Gastroesophageal sphincter (tissue), 4 donors: ENCODE data around the gene HOXB4. TPM values are rescaled to one million over a fixed set of nuclear protein-coding genes. Genes with fewer than 3 reads are reported as not detected.
A peak's percentile ranks its signal among the peaks of the same experiment; 100 is the strongest.

Experiments
- ATAC-seq: fragments of 150-250 bp; one replicate; pipeline ENCODE4 v1.9.1; 2016; ENCODE audit warnings: mild to moderate bottlenecking, moderate library complexity
- H3K27ac ChIP-seq, 4 donors: fragments of 200-600 bp; sonication (generic) in 3 of 4; 1 replicate in 3 of 4; 2 replicates in 1 of 4; pipeline ENCODE4 v1.5.1; 2016 to 2019
- H3K27me3 ChIP-seq: fragments of 200-600 bp; sonication (generic); one replicate; pipeline ENCODE4 v1.5.1; 2019
- H3K36me3 ChIP-seq, 2 donors: fragments of 200-600 bp; sonication (generic); one replicate each; pipeline ENCODE4 v1.5.1; 2019; ENCODE audit warnings: control low read depth in 1 of 2
- H3K4me1 ChIP-seq, 3 donors: fragments of 200-600 bp; sonication (generic); 1 replicate in 2 of 3; 2 replicates in 1 of 3; pipeline ENCODE4 v1.5.1; 2016 to 2019; ENCODE audit warnings: control low read depth in 2 of 3
- H3K4me3 ChIP-seq, 2 donors: fragments of 200-600 bp; sonication (generic); one replicate each; pipeline ENCODE4 v1.5.1; 2019; ENCODE audit warnings: mild to moderate bottlenecking in 1 of 2, moderate library complexity in 1 of 2
- H3K9me3 ChIP-seq, 3 donors: fragments of 200-600 bp; sonication (generic); one replicate each; pipeline ENCODE4 v1.5.1; 2017 to 2019; ENCODE audit warnings: control low read depth in 2 of 3
- CTCF ChIP-seq, 4 experiments: fragments of 200-600 bp in 2 of 4; fragments of 450-650 bp in 2 of 4; sonication (generic) in 1 of 4; IDR thresholded peaks; one replicate each; pipeline ENCODE4 v1.5.1; 2017 to 2019; ENCODE audit warnings: antibody characterized with exemption in 4 of 4, mild to moderate bottlenecking in 2 of 4, moderate library complexity in 2 of 4
- EP300 ChIP-seq: sonication (generic); formaldehyde crosslinking; IDR thresholded peaks from one replicate; pipeline ENCODE4 v1.6.1; 2017; ENCODE audit warnings: antibody characterized with exemption, mild to moderate bottlenecking
- POLR2A ChIP-seq, 2 donors: fragments of 450-650 bp; IDR thresholded peaks; one replicate each; pipeline ENCODE4 v1.6.1; 2017; ENCODE audit warnings: antibody characterized with exemption in 2 of 2, mild to moderate bottlenecking in 2 of 2, moderate library complexity in 1 of 2
- POLR2AphosphoS5 ChIP-seq: sonication (generic); formaldehyde crosslinking; IDR thresholded peaks from one replicate; pipeline ENCODE4 v1.6.1; 2017; ENCODE audit warnings: antibody characterized with exemption
- WGBS, 2 donors: methylation state at CpG; one replicate each; pipeline ENCODE4 v1.1.5; 2018; ENCODE audit warnings: low coverage in 1 of 2; 5-methylcytosine and 5-hydroxymethylcytosine counted together
- total RNA-seq, 4 donors: library from RNA; depleted of rRNA; stranded (reverse); fragments of >200 nt; gene quantifications; one replicate each; pipeline ENCODE4 v1.1.0, GENCODE V29; 2016

Gene HOXB4
- total RNA-seq, 4 donors from 2014 or later: 3.0 to 12.9 (median 6.9) TPM

DNA sequence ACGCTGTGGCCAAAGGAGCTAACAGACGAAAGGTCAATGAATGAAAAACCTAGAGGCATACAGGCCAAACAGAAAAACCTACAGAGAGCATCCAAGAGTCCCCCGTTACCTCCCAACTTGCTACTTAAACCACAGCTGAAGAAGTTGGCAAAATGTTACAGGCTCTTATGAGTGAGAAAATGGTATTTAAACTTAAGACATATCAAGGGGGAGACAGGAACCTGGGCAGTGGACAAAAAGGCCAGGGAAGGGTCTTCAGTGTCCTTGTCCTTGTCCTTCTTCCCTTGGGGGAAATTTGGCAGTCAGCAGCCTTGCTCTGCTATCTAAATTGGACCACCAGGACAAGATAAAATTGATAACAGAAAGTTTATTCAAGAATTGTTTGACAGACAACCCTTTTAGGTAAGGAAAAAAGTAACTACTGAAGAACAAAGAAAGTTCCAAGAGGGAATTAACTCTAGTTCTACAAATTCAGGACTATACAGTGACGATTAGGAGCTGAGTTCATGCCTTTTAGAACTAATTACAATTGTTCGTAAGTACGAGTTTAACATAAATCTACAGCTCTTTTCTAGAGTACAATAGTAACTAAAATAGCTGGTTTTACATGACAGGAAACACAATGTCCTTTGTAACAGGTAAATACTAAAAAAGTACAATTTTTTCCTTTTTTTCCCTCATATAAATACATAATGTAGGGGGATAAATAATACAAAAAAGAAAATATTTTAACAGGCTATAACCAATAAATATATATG lies 29.4 kb downstream of the HOXB4 start:
- peak overlapping the region in 1 of 2 donors; percentile 38 for H3K4me3 ChIP-seq
- no peaks in the 10 kb centered on the region for H3K27me3 ChIP-seq
- no peaks in the 10 kb centered on the region for H3K9me3 ChIP-seq
- TF ChIP-seq EP300 (no peak), CTCF (IDR thresholded peaks at IDR 0.05) (peak in 2 of 4 experiments; percentile 15 to 21)
- H3K36me3 ChIP-seq: peaks cover 0 to 25% of the 10 kb centered on the region in 2 donors
- ATAC-seq: no peak
- 32 to 34% methylated on average over 4 to 6 of the region's 6 CpGs for WGBS, 2 donors
- peaks cover 11 to 92% (median 41%) of the 10 kb centered on the region in 3 donors for H3K4me1 ChIP-seq
- H3K27ac ChIP-seq: peak overlapping the region; percentile 90 to 98 (median 96)

- Histone ChIP-seq H3K27me3 (no peaks in the 10 kb centered on the region), H3K4me1 (peaks cover 11 to 85% (median 41%) of the 10 kb centered on the region in 3 donors), H3K36me3 (peaks cover 0 to 30% of the 10 kb centered on the region in 2 donors), H3K9me3 (no peaks in the 10 kb centered on the region), H3K27ac (peak overlapping the region; percentile 90 to 98 (median 96)), H3K4me3 (peak overlapping the region; percentile 31 to 38)
- ATAC-seq: no peak
- no peak for TF ChIP-seq POLR2AphosphoS5
- no peak for TF ChIP-seq CTCF (IDR thresholded peaks at IDR 0.05)
- no peak for TF ChIP-seq EP300
- TF ChIP-seq POLR2A (IDR thresholded peaks at IDR 0.05): no peak
- WGBS, 2 donors: 20 to 34% methylated on average over 14 to 19 of the region's 24 CpGs
Observed at GRCh38 chr17:48547808-48548522, 30.2 kb downstream of the HOXB4 start.

- Histone ChIP-seq H3K27me3 (no peaks in the 10 kb centered on the region), H3K4me3 (peak overlapping the region; percentile 31 to 38), H3K9me3 (no peaks in the 10 kb centered on the region), H3K27ac (peak overlapping the region; percentile 90 to 98 (median 96)), H3K4me1 (peaks cover 11 to 77% (median 41%) of the 10 kb centered on the region in 3 donors), H3K36me3 (peaks cover 0 to 27% of the 10 kb centered on the region in 2 donors)
- 6 to 8% methylated on average over 7 to 9 of the region's 10 CpGs for WGBS, 2 donors
- TF ChIP-seq EP300 (no peak), POLR2AphosphoS5 (peak; percentile 59), CTCF (IDR thresholded peaks at IDR 0.05) (no peak), POLR2A (IDR thresholded peaks at IDR 0.05) (no peak)
- no peak for ATAC-seq
Observed at GRCh38 chr17:48546924-48547807, 31.0 kb downstream of the HOXB4 start.

- ATAC-seq: no peak
- WGBS, 2 donors: 19 to 20% methylated on average over 4 to 10 of the region's 10 CpGs
- peaks cover 0 to 19% of the 10 kb centered on the region in 2 donors for H3K36me3 ChIP-seq
- no peak for TF ChIP-seq CTCF (IDR thresholded peaks at IDR 0.05)
- TF ChIP-seq POLR2A (IDR thresholded peaks at IDR 0.05): no peak
- TF ChIP-seq EP300: no peak
- TF ChIP-seq POLR2AphosphoS5: no peak
- peak overlapping the region; percentile 90 to 98 (median 96) for H3K27ac ChIP-seq
- H3K4me1 ChIP-seq: peaks cover 11 to 70% (median 41%) of the 10 kb centered on the region in 3 donors
- H3K9me3 ChIP-seq: no peaks in the 10 kb centered on the region
- peak overlapping the region; percentile 31 to 38 for H3K4me3 ChIP-seq
- H3K27me3 ChIP-seq: no peaks in the 10 kb centered on the region
Observed at GRCh38 chr17:48546137-48546923, 31.8 kb downstream of the HOXB4 start.
